CD14-positive monocyte (primary cell): ENCODE measurements around the gene TFB1M. TPM values are rescaled to one million over a fixed set of nuclear protein-coding genes. Genes with fewer than 3 reads are reported as not detected.
"Not testable (repeated sequence)": the region's sequence is repeated elsewhere in the genome, so short reads cannot be mapped to it uniquely, and the experiment has no call there.

Source experiments
- DNase-seq, 3 donors: peaks; one replicate each; pipeline ENCODE4 v3.0.0-alpha.2; 2011 to 2022
- H2AFZ ChIP-seq: 2 replicates; pipeline ENCODE4 v1.6.0; 2012; ENCODE audit warnings: mild to moderate bottlenecking, low read depth, low read length, inconsistent platforms; ENCODE audit not compliant: insufficient read depth, poor library complexity, severe bottlenecking
- H3K27ac ChIP-seq, 2 donors: 1 replicate in 1 of 2; 2 replicates in 1 of 2; pipeline ENCODE4 v1.5.1; 2012 to 2013; ENCODE audit warnings: low read length in 2 of 2, control low read depth in 1 of 2, inconsistent platforms in 1 of 2, low read depth in 1 of 2, mild to moderate bottlenecking in 1 of 2
- H3K27me3 ChIP-seq, 2 donors: one replicate each; pipeline versions ENCODE4 v1.6.0 to v1.6.1; 2011 to 2013; ENCODE audit warnings: low read length in 2 of 2; ENCODE audit not compliant: control insufficient read depth in 2 of 2, insufficient read depth in 2 of 2
- H3K36me3 ChIP-seq, 2 donors: replicated peaks in 1 of 2; 1 replicate in 1 of 2; 2 replicates in 1 of 2; pipeline versions ENCODE4 v1.5.1 to v1.6.1; 2012 to 2013; ENCODE audit warnings: low read length in 2 of 2, control low read depth in 1 of 2, inconsistent platforms in 1 of 2, mild to moderate bottlenecking in 1 of 2; ENCODE audit not compliant: insufficient read depth in 2 of 2, control insufficient read depth in 1 of 2
- H3K4me1 ChIP-seq, 2 donors: 1 replicate in 1 of 2; 2 replicates in 1 of 2; pipeline versions ENCODE4 v1.5.1 to v1.6.1; 2012 to 2013; ENCODE audit warnings: low read length in 2 of 2, control low read depth in 1 of 2, inconsistent platforms in 1 of 2, mild to moderate bottlenecking in 1 of 2, moderate library complexity in 1 of 2; ENCODE audit not compliant: insufficient read depth in 2 of 2, control insufficient read depth in 1 of 2
- H3K4me2 ChIP-seq: replicated peaks from 2 replicates; pipeline ENCODE3; 2012; ENCODE audit warnings: low read length, moderate library complexity, mild to moderate bottlenecking; ENCODE audit not compliant: poor library complexity, severe bottlenecking; ENCODE audit errors: extremely low read depth
- H3K4me3 ChIP-seq, 3 experiments: fragments of 200-600 bp in 1 of 3; sonication (generic) in 1 of 3; replicated peaks in 1 of 3; 1 replicate in 2 of 3; 2 replicates in 1 of 3; pipeline ENCODE4 v1.5.1; 2011 to 2013; ENCODE audit warnings: low read length in 3 of 3, mild to moderate bottlenecking in 3 of 3, control low read depth in 2 of 3, low read depth in 2 of 3, inconsistent platforms in 1 of 3, moderate library complexity in 1 of 3
- H3K79me2 ChIP-seq: 2 replicates; pipeline ENCODE4 v1.6.0; 2012; ENCODE audit warnings: mild to moderate bottlenecking, control low read depth, inconsistent platforms, low read length, moderate library complexity; ENCODE audit not compliant: insufficient read depth
- H3K9ac ChIP-seq: 2 replicates; pipeline ENCODE4 v1.6.0; 2017; ENCODE audit warnings: low read length, mild to moderate bottlenecking; ENCODE audit not compliant: insufficient read depth, poor library complexity, severe bottlenecking
- H3K9me3 ChIP-seq, 2 donors: replicated peaks in 1 of 2; 1 replicate in 1 of 2; 2 replicates in 1 of 2; pipeline versions ENCODE4 v1.5.1 to v1.6.1; 2012 to 2013; ENCODE audit warnings: low read length in 2 of 2, control low read depth in 1 of 2; ENCODE audit not compliant: control insufficient read depth in 1 of 2, insufficient read depth in 1 of 2
- H4K20me1 ChIP-seq: 2 replicates; pipeline ENCODE4 v1.6.0; 2012; ENCODE audit warnings: mild to moderate bottlenecking, low read length, control low read depth, moderate library complexity; ENCODE audit not compliant: insufficient read depth
- H3K27ac Mint-ChIP-seq, 7 donors: one replicate each; pipeline ENCODE4 v1.8.0; 2020; ENCODE audit warnings: mild to moderate bottlenecking in 7 of 7, mixed read lengths in 7 of 7, moderate library complexity in 6 of 7, inconsistent platforms in 2 of 7
- H3K27me3 Mint-ChIP-seq, 3 donors: one replicate each; pipeline ENCODE4 v1.8.0; 2021 to 2022; ENCODE audit warnings: low read depth in 3 of 3, mild to moderate bottlenecking in 3 of 3, mixed read lengths in 3 of 3, moderate library complexity in 3 of 3, inconsistent platforms in 1 of 3
- H3K36me3 Mint-ChIP-seq, 2 donors: one replicate each; pipeline ENCODE4 v1.8.0; 2020; ENCODE audit warnings: mixed read lengths in 2 of 2, inconsistent platforms in 1 of 2, mild to moderate bottlenecking in 1 of 2
- H3K4me1 Mint-ChIP-seq: one replicate; pipeline ENCODE4 v1.8.0; 2020; ENCODE audit warnings: mild to moderate bottlenecking, mixed read lengths
- H3K4me3 Mint-ChIP-seq, 2 donors: one replicate each; pipeline ENCODE4 v1.8.0; 2020; ENCODE audit warnings: mild to moderate bottlenecking in 2 of 2, mixed read lengths in 2 of 2, moderate library complexity in 1 of 2
- H3K9me3 Mint-ChIP-seq, 7 donors: one replicate each; pipeline ENCODE4 v1.8.0; 2020 to 2022; ENCODE audit warnings: mixed read lengths in 7 of 7, mild to moderate bottlenecking in 6 of 7, moderate library complexity in 6 of 7, inconsistent platforms in 2 of 7
- CTCF ChIP-seq: fragments of 200-600 bp; IDR thresholded peaks from one replicate; pipeline ENCODE4 v1.8.0; 2022; ENCODE audit warnings: antibody characterized with exemption, mild to moderate bottlenecking
- WGBS: methylation state at CpG from one replicate; pipeline ENCODE4 v1.1.5; 2013; ENCODE audit warnings: missing lambda C conversion rate; ENCODE audit not compliant: insufficient coverage; 5-methylcytosine and 5-hydroxymethylcytosine counted together
- intact Hi-C, 2 donors: fragments of 100-400 bp; cut with micrococcal nuclease; formaldehyde crosslinking; loops; one replicate each; pipeline versions ENCODE4 v1.15.0 to v1.15.1; 2023
- polyA plus RNA-seq, 3 donors: library from polyadenylated mRNA; depleted of rRNA in 1 of 3; unstranded in 2 of 3; stranded (reverse) in 1 of 3; fragments of 300-500 nt in 2 of 3; fragments of >200 nt in 1 of 3; fragmentation: Illumina TruSeq in 2 of 3; gene quantifications; 1 replicate in 2 of 3; 2 replicates in 1 of 3; pipeline ENCODE4 v1.2.3, GENCODE V29; 2012 to 2021

TFB1M gene
- polyA plus RNA-seq, 3 donors: 4.8 to 5.4 (median 4.8) TPM

- intact Hi-C loops: loop anchor here (5.0 to 10.0 kb wide), 2 partner anchors 93 to 1710 kb away; no protein-coding TSS in a partner anchor
- no peaks in the 10 kb centered on the region for H3K9me3 ChIP-seq
- Mint-ChIP-seq H3K27me3 (no peaks in the 10 kb centered on the region), H3K36me3 (peaks cover 7 to 9% of the 10 kb centered on the region in 2 donors), H3K4me1 (peaks cover 24% of the 10 kb centered on the region), H3K9me3 (no peaks in the 10 kb centered on the region), H3K4me3 (peak overlapping the region; percentile 93 to 98), H3K27ac (peak overlapping the region; percentile 94 to 98 (median 96))
- TF ChIP-seq CTCF: no peak
- H3K79me2 ChIP-seq: peaks cover 11% of the 10 kb centered on the region
- peaks cover 4 to 6% of the 10 kb centered on the region in 2 donors for H3K36me3 ChIP-seq
- H3K4me2 ChIP-seq: peak overlapping the region; percentile 89
- DNase-seq: peak; percentile 65 to 86 (median 79)
- no peaks in the 10 kb centered on the region for H4K20me1 ChIP-seq
- H2AFZ ChIP-seq: peak overlapping the region; percentile 95
- H3K27ac ChIP-seq: peak overlapping the region; percentile 97 to 99
- peak overlapping the region; percentile 89 to 90 (median 89) for H3K4me3 ChIP-seq
- peak overlapping the region; percentile 84 for H3K9ac ChIP-seq
- H3K4me1 ChIP-seq: peaks cover 23 to 32% of the 10 kb centered on the region in 2 donors
- 1% methylated on average over 15 of the region's 20 CpGs for WGBS
- H3K27me3 ChIP-seq: no peaks in the 10 kb centered on the region
Observed at GRCh38 chr6:155314773-155315515, 660 bp upstream of the TFB1M start.

GRCh38 chr6:155313602-155314091 lies 637 bp downstream of the TFB1M start:
- H2AFZ ChIP-seq: peak overlapping the region; percentile 95
- peaks cover 17 to 23% of the 10 kb centered on the region in 2 donors for H3K4me1 ChIP-seq
- TF ChIP-seq CTCF: no peak
- Mint-ChIP-seq H3K4me1 (peaks cover 16% of the 10 kb centered on the region), H3K27ac (peak overlapping the region; percentile 94 to 98 (median 96)), H3K36me3 (peaks cover 11 to 14% of the 10 kb centered on the region in 2 donors), H3K9me3 (no peaks in the 10 kb centered on the region), H3K4me3 (peak overlapping the region; percentile 93 to 98), H3K27me3 (no peaks in the 10 kb centered on the region)
- peak overlapping the region; percentile 97 to 99 for H3K27ac ChIP-seq
- peak; percentile 14 to 25 (median 14) for DNase-seq
- H3K27me3 ChIP-seq: no peaks in the 10 kb centered on the region
- H4K20me1 ChIP-seq: no peaks in the 10 kb centered on the region
- intact Hi-C loops: loop anchor here (5.0 to 10.0 kb wide), 2 partner anchors 91 to 1711 kb away; no protein-coding TSS in a partner anchor
- H3K9ac ChIP-seq: peak overlapping the region; percentile 84
- H3K36me3 ChIP-seq: peaks cover 4 to 15% of the 10 kb centered on the region in 2 donors
- H3K79me2 ChIP-seq: peaks cover 11% of the 10 kb centered on the region
- 0% methylated on average over 9 of the region's 15 CpGs for WGBS
- peak overlapping the region; percentile 89 for H3K4me2 ChIP-seq
- peak overlapping the region; percentile 89 to 90 (median 89) for H3K4me3 ChIP-seq
- no peaks in the 10 kb centered on the region for H3K9me3 ChIP-seq

- H3K27ac Mint-ChIP-seq, DNase-seq, H3K9me3 ChIP-seq, H3K27me3 ChIP-seq, H4K20me1 ChIP-seq, H3K4me3 ChIP-seq, H3K4me2 ChIP-seq, H3K4me3 Mint-ChIP-seq, H3K9ac ChIP-seq, H3K9me3 Mint-ChIP-seq, H3K27me3 Mint-ChIP-seq, H3K27ac ChIP-seq: not testable (repeated sequence)
- peaks cover 11% of the 10 kb centered on the region for H3K79me2 ChIP-seq
- intact Hi-C loops: loop anchor here (5.0 to 10.0 kb wide), 2 partner anchors 91 to 1712 kb away; no protein-coding TSS in a partner anchor
- H3K4me1 ChIP-seq: peaks cover 17 to 23% of the 10 kb centered on the region in 2 donors
- peak overlapping the region; percentile 95 for H2AFZ ChIP-seq
- peaks cover 12 to 18% of the 10 kb centered on the region in 2 donors for H3K36me3 Mint-ChIP-seq
- H3K36me3 ChIP-seq: peaks cover 4 to 21% of the 10 kb centered on the region in 2 donors
- 93% methylated on average over 2 of the region's 7 CpGs for WGBS
- peaks cover 16% of the 10 kb centered on the region for H3K4me1 Mint-ChIP-seq
Observed at GRCh38 chr6:155312950-155313349, 1.3 kb downstream of the TFB1M start.
